ENCODE measurements around the gene STIM1.
"Not testable (repeated sequence)": the region's sequence is repeated elsewhere in the genome, so short reads cannot be mapped to it uniquely, and the experiment has no call there.

Gene STIM1

GRCh38 chr11:3885855-3886254 lies 30.4 kb downstream of the STIM1 start:
- no peak for DNase-seq (ENCODE audit: low spot score)

- no peak for DNase-seq (ENCODE audit: low spot score)
These were observed 31.5 kb downstream of the STIM1 start for GRCh38 chr11:3886985-3887384.

GRCh38 chr11:3888876-3889275 lies 33.4 kb downstream of the STIM1 start:
- DNase-seq (ENCODE audit: low spot score) = no peak

GRCh38 chr11:3890014-3890413 lies 34.5 kb downstream of the STIM1 start:
- DNase-seq (ENCODE audit: low spot score) = no peak

- no peak for DNase-seq (ENCODE audit: low spot score)
These were observed 35.3 kb downstream of the STIM1 start for GRCh38 chr11:3890806-3891205.

- no peak for DNase-seq (ENCODE audit: low spot score)
These were observed 36.3 kb downstream of the STIM1 start for GRCh38 chr11:3891751-3892150.

GRCh38 chr11:3892156-3892555 lies 36.7 kb downstream of the STIM1 start:
- no peak for DNase-seq (ENCODE audit: low spot score)

- no peak for DNase-seq (ENCODE audit: low spot score)
These were observed 37.8 kb downstream of the STIM1 start for GRCh38 chr11:3893311-3893710.

GRCh38 chr11:3894128-3894731 lies 38.8 kb downstream of the STIM1 start:
- no peak for DNase-seq (ENCODE audit: low spot score)

GRCh38 chr11:3896644-3897043 lies 41.2 kb downstream of the STIM1 start:
- DNase-seq (ENCODE audit: low spot score) = no peak

- not testable (repeated sequence) for DNase-seq (ENCODE audit: low spot score)
These were observed 44.8 kb downstream of the STIM1 start for GRCh38 chr11:3900230-3900629.

- DNase-seq (ENCODE audit: low spot score) = no peak
These were observed 46.0 kb downstream of the STIM1 start for GRCh38 chr11:3901249-3902025.

- no peak for DNase-seq (ENCODE audit: low spot score)
These were observed 47.0 kb downstream of the STIM1 start for GRCh38 chr11:3902441-3902840.

GRCh38 chr11:3903207-3903896 lies 47.9 kb downstream of the STIM1 start:
- no peak for DNase-seq (ENCODE audit: low spot score)

- no peak for DNase-seq (ENCODE audit: low spot score)
These were observed 48.8 kb downstream of the STIM1 start for GRCh38 chr11:3904228-3904627.

GRCh38 chr11:3905080-3905953 lies 49.9 kb downstream of the STIM1 start:
- peak; percentile 85 for DNase-seq (ENCODE audit: low spot score)

- DNase-seq (ENCODE audit: low spot score) = peak; percentile 24
These were observed 50.7 kb downstream of the STIM1 start for GRCh38 chr11:3906166-3906565.

GRCh38 chr11:3907590-3907989 lies 52.1 kb downstream of the STIM1 start:
- DNase-seq (ENCODE audit: low spot score) = no peak

GRCh38 chr11:3909901-3910300 lies 54.4 kb downstream of the STIM1 start:
- no peak for DNase-seq (ENCODE audit: low spot score)

- no peak for DNase-seq (ENCODE audit: low spot score)
These were observed 56.5 kb downstream of the STIM1 start for GRCh38 chr11:3911908-3912505.

- no peak for DNase-seq (ENCODE audit: low spot score)
These were observed 58.5 kb downstream of the STIM1 start for GRCh38 chr11:3913921-3914320.

- peak; percentile 52 for DNase-seq (ENCODE audit: low spot score)
These were observed 59.3 kb downstream of the STIM1 start for GRCh38 chr11:3914805-3915204.
